Upper lobe of right lung (tissue), 1 donor: ENCODE measurements around the gene MLN. TPM values are rescaled to one million over a fixed set of nuclear protein-coding genes. Genes with fewer than 3 reads are reported as not detected.

Experiments
- ATAC-seq: fragments of 200-7000 bp; cut with Tn5 transposase; one replicate; pipeline ENCODE4 v1.9.1; 2020; ENCODE audit warnings: mild to moderate bottlenecking, moderate library complexity
- DNase-seq: peaks from one replicate; pipeline ENCODE4 v3.0.0-alpha.2; 2020
- H3K27ac ChIP-seq: fragments of 200-600 bp; one replicate; pipeline ENCODE4 v1.8.0; 2022
- H3K27me3 ChIP-seq: fragments of 200-600 bp; one replicate; pipeline ENCODE4 v1.8.0; 2022; ENCODE audit warnings: mild to moderate bottlenecking
- H3K36me3 ChIP-seq: fragments of 200-600 bp; one replicate; pipeline ENCODE4 v1.8.0; 2022
- H3K4me1 ChIP-seq: fragments of 200-600 bp; one replicate; pipeline ENCODE4 v1.8.0; 2022
- H3K4me3 ChIP-seq: fragments of 200-600 bp; one replicate; pipeline ENCODE4 v1.8.0; 2022; ENCODE audit warnings: mild to moderate bottlenecking
- H3K9me3 ChIP-seq: fragments of 200-600 bp; one replicate; pipeline ENCODE4 v1.8.0; 2022
- CTCF ChIP-seq: fragments of 200-600 bp; IDR thresholded peaks from one replicate; pipeline ENCODE4 v1.8.0; 2022; ENCODE audit warnings: antibody characterized with exemption
- intact Hi-C: fragments of 100-400 bp; cut with DNase I; formaldehyde crosslinking; loops from one replicate; pipeline ENCODE4 v1.11.0; 2022
- total RNA-seq: library from RNA; stranded (reverse); fragmentation: NEBNext Ultra II Directional; extraction: Animal tissue kit (Norgen Biotek cat#: 25700); gene quantifications from one replicate; pipeline ENCODE4 v1.2.1, GENCODE V29; 2021
- donor health status: DM: no; HTN: yes; CAD: no; lungs with severe emphysema.

Gene MLN
- total RNA-seq, 1 donor from 2014 or later: not detected

GRCh38 chr6:33808641-33809180, 4.9 kb upstream of the MLN start:
- Histone ChIP-seq H3K27me3 (peaks cover 42% of the 10 kb centered on the region), H3K36me3 (no peaks in the 10 kb centered on the region), H3K4me1 (no peaks in the 10 kb centered on the region), H3K9me3 (no peaks in the 10 kb centered on the region), H3K4me3 (no peak overlapping the region), H3K27ac (no peak overlapping the region)
- ATAC-seq: no peak
- no peak for TF ChIP-seq CTCF
- no peak for DNase-seq
- intact Hi-C loops: no loop called here

- H3K27me3 ChIP-seq: peaks cover 39% of the 10 kb centered on the region
- intact Hi-C loops: no loop called here
- no peaks in the 10 kb centered on the region for H3K36me3 ChIP-seq
- H3K4me1 ChIP-seq: no peaks in the 10 kb centered on the region
- H3K27ac ChIP-seq: no peak overlapping the region
- H3K9me3 ChIP-seq: no peaks in the 10 kb centered on the region
- ATAC-seq (no peak), DNase-seq (no peak)
- no peak for TF ChIP-seq CTCF
- H3K4me3 ChIP-seq: no peak overlapping the region
These were observed 3.8 kb upstream of the MLN start for GRCh38 chr6:33807606-33808005.

- Histone ChIP-seq H3K36me3 (no peaks in the 10 kb centered on the region), H3K4me1 (no peaks in the 10 kb centered on the region), H3K27ac (no peak overlapping the region), H3K9me3 (no peaks in the 10 kb centered on the region), H3K27me3 (peaks cover 35% of the 10 kb centered on the region), H3K4me3 (no peak overlapping the region)
- intact Hi-C loops: no loop called here
- no peak for ATAC-seq
- DNase-seq: no peak
- no peak for TF ChIP-seq CTCF
These were observed 3.0 kb upstream of the MLN start for GRCh38 chr6:33806841-33807240.

GRCh38 chr6:33802186-33802958, 1.4 kb downstream of the MLN start:
- ATAC-seq: no peak
- no peak for TF ChIP-seq CTCF
- Histone ChIP-seq H3K4me3 (no peak overlapping the region), H3K36me3 (no peaks in the 10 kb centered on the region), H3K9me3 (no peaks in the 10 kb centered on the region), H3K27me3 (peaks cover 52% of the 10 kb centered on the region), H3K27ac (no peak overlapping the region), H3K4me1 (no peaks in the 10 kb centered on the region)
- intact Hi-C loops: no loop called here
- DNase-seq: no peak

GRCh38 chr6:33801611-33802010, 2.2 kb downstream of the MLN start:
- ATAC-seq (no peak), DNase-seq (no peak)
- peaks cover 46% of the 10 kb centered on the region for H3K27me3 ChIP-seq
- H3K9me3 ChIP-seq: no peaks in the 10 kb centered on the region
- intact Hi-C loops: no loop called here
- H3K36me3 ChIP-seq: no peaks in the 10 kb centered on the region
- H3K4me1 ChIP-seq: no peaks in the 10 kb centered on the region
- no peak overlapping the region for H3K27ac ChIP-seq
- TF ChIP-seq CTCF: no peak
- H3K4me3 ChIP-seq: no peak overlapping the region
